Choroid plexus epithelial cell (primary cell): ENCODE measurements around the gene OPN3.

Experiments used
- DNase-seq: peaks from one replicate; pipeline ENCODE4 v3.0.0-alpha.2; 2010; ENCODE audit warnings: low read depth
- H3K4me3 ChIP-seq: 2 replicates; pipeline ENCODE4 v1.5.1; 2011; ENCODE audit warnings: low read depth, mild to moderate bottlenecking, control low read depth, low read length, moderate library complexity
- CTCF ChIP-seq: conservative IDR thresholded peaks from 2 replicates; pipeline ENCODE4 v1.5.1; 2011; ENCODE audit warnings: low read depth, mild to moderate bottlenecking, control low read depth, inconsistent platforms, low read length, moderate library complexity

The OPN3 gene

GRCh38 chr1:241592273-241592958, 47.8 kb downstream of the OPN3 start:
- no peak for TF ChIP-seq CTCF
- DNase-seq: peak; percentile 18
- no peak overlapping the region for H3K4me3 ChIP-seq

GRCh38 chr1:241591736-241592135, 48.4 kb downstream of the OPN3 start:
- DNase-seq: no peak
- H3K4me3 ChIP-seq: no peak overlapping the region
- no peak for TF ChIP-seq CTCF

GRCh38 chr1:241591317-241591716, 48.9 kb downstream of the OPN3 start:
- no peak for TF ChIP-seq CTCF
- no peak overlapping the region for H3K4me3 ChIP-seq
- peak; percentile 54 for DNase-seq

GRCh38 chr1:241590719-241591118, 49.5 kb downstream of the OPN3 start:
- no peak for DNase-seq
- H3K4me3 ChIP-seq: no peak overlapping the region
- no peak for TF ChIP-seq CTCF

GRCh38 chr1:241589521-241589920, 50.6 kb downstream of the OPN3 start:
- DNase-seq: no peak
- H3K4me3 ChIP-seq: no peak overlapping the region

GRCh38 chr1:241586905-241587512, 53.2 kb downstream of the OPN3 start:
- H3K4me3 ChIP-seq: no peak overlapping the region
- DNase-seq: no peak
- TF ChIP-seq CTCF: no peak

More at GRCh38 chr1:241589521-241589920, 50.6 kb downstream of the OPN3 start:
- no peak for TF ChIP-seq CTCF

GRCh38 chr1:241582921-241583321, 57.2 kb downstream of the OPN3 start:
- H3K4me3 ChIP-seq: no peak overlapping the region
- TF ChIP-seq CTCF: no peak
- DNase-seq: no peak
